ENCODE measurements around the gene EIF3J. TPM values are rescaled to one million over a fixed set of nuclear protein-coding genes. Genes with fewer than 3 reads are reported as not detected.
"Not testable (repeated sequence)": the region's sequence is repeated elsewhere in the genome, so short reads cannot be mapped to it uniquely, and the experiment has no call there.

The EIF3J gene, protein sequence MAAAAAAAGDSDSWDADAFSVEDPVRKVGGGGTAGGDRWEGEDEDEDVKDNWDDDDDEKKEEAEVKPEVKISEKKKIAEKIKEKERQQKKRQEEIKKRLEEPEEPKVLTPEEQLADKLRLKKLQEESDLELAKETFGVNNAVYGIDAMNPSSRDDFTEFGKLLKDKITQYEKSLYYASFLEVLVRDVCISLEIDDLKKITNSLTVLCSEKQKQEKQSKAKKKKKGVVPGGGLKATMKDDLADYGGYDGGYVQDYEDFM
- 123 and 157 TPM in 2 replicates for total RNA-seq (2014; rRNA removed; shearing (Covaris generic); ENCODE audit: low replicate concordance)

DNA sequence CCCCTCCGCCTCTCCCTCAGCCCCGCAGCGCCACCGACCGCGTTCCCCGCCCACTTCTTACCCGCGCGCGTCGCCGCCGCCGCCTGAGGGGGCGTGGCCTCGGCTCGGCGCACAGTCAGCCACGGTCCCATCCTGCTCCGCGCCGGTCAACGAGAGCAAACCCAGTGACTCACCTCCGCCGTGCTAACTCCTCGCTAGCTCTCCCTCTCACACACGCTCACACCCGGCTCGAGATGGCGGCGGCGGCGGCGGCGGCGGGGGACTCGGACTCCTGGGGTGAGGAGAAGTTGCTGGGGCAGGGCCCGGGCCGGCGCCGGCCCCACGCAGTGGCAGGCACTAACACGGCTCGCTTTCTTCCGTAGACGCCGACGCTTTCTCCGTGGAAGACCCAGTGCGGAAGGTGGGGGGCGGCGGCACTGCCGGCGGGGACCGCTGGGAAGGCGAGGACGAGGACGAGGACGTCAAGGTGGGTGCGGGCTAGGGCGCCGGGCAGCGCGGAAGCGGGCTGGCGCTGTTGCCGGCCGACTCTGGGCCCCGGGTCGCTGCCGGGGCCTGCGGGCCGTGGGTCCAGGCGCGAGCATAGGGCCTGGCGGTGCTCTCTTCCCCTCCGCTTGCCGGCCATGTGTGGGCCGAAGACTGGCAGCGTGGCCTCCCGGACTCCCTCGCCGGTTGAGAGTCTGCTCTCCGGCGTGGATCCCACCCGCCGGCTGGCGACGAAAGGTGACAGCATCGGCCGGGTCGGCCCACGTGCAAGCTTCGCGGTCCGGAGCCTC is at the start of gene EIF3J:
EIF3J (plus strand) TSS at position 186 of the 773 bp plus-strand sequence; CDS start at position 234, 48 bp downstream.
- peak; percentile 97 for DNase-seq
- peaks cover 35% of the 10 kb centered on the region for H3K36me3 ChIP-seq
- H3K27me3 ChIP-seq: no peaks in the 10 kb centered on the region

DNA sequence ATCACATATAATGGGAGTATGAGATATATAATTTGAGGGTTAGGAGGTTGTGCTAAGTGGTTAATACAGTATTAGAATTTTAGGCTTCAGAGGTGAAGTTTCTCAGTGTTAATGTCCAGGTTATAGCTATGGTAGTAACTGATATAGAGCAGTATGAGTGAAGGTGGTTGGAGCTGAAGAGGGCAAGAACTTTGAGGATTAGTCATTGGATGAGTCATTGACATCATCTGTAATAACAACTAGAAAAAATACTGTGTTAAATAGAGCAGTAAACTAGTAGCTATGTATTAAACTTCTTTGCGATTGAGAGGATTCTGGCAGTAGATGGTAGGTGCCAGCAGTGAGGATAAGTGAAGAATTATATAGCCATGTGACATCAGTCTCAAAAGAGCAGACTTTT is 47.5 kb upstream of the EIF3J start:
- no peaks in the 10 kb centered on the region for H3K27me3 ChIP-seq
- H3K4me3 ChIP-seq: no peak overlapping the region
- DNase-seq: no peak
- H3K9me3 ChIP-seq: no peaks in the 10 kb centered on the region
- H3K36me3 ChIP-seq: peaks cover 58% of the 10 kb centered on the region

More for the DNA sequence above, at the start of gene EIF3J:
- Histone ChIP-seq H3K4me3 (peak within 1 kb of the TSS; percentile 97), H3K9me3 (no peaks in the 10 kb centered on the region)

DNA sequence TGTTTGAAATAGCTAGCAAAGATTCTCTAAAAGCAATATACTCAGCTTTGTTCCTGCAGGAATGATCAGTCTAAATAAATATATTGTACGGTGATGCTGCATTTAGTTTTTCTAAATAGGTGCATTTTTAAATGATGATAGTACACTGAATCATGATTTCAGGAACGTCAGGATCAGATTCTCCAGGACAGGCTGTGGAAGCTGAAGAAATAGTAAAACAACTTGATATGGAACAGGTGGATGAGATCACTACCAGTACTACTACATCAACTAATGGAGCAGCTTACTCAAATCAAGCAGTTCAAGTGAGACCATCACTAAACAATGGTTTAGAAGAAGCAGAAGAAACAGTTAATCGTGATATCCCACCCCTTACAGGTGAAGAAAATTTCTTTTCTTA is 46.3 kb upstream of the EIF3J start:
- Histone ChIP-seq H3K4me3 (no peak overlapping the region), H3K36me3 (peaks cover 58% of the 10 kb centered on the region), H3K9me3 (no peaks in the 10 kb centered on the region), H3K27me3 (no peaks in the 10 kb centered on the region)
- no peak for DNase-seq

- H3K4me3 ChIP-seq: no peak overlapping the region
- H3K9me3 ChIP-seq: no peaks in the 10 kb centered on the region
- no peaks in the 10 kb centered on the region for H3K27me3 ChIP-seq
- no peak for DNase-seq
- H3K36me3 ChIP-seq: peaks cover 58% of the 10 kb centered on the region
These were observed 44.9 kb upstream of the EIF3J start for GRCh38 chr15:44492040-44492439.

DNA sequence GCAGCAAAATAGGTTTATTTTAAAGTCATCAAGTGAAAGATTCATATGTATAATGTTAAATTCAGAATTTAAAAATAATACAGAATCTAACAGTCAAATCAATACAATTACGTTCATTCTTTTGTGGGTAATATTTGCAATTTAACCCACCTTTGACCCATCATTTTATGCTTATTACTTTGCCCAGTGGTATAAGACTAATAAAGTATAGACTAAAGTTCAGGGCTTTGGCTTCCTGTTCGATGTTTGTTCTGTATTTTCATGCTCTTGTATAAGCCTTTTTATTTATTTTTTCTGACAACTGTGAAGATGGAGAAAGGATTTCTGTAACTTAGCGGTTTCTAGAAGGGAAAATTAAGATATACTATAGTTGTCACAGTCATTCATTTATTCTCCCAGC is 44.3 kb upstream of the EIF3J start:
- peaks cover 57% of the 10 kb centered on the region for H3K36me3 ChIP-seq

DNA sequence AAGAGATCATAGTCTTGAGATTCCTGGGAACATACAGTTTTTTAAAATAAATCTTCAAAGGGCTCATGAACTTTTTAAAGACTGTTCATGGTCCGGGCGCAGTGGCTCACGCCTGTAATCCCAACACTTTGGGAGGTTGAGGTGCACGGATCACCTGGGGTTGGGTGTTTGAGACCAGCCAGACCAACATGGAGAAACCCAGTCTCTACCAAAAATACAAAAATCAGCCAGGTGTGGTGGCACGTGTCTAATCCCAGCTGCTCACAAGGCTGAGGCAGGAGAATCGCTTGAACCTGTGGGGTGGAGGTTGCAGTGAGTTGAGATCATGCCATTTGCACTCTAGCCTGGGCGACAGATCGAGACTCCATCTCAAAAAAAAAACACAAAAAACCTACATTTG is 41.4 kb upstream of the EIF3J start:
- no peak for DNase-seq
- Histone ChIP-seq H3K9me3 (no peaks in the 10 kb centered on the region), H3K27me3 (no peaks in the 10 kb centered on the region), H3K4me3 (no peak overlapping the region), H3K36me3 (peaks cover 62% of the 10 kb centered on the region)

More for the DNA sequence above, 44.3 kb upstream of the EIF3J start:
- H3K4me3 ChIP-seq: no peak overlapping the region
- H3K9me3 ChIP-seq: no peaks in the 10 kb centered on the region
- H3K27me3 ChIP-seq: no peaks in the 10 kb centered on the region
- DNase-seq: no peak

DNA sequence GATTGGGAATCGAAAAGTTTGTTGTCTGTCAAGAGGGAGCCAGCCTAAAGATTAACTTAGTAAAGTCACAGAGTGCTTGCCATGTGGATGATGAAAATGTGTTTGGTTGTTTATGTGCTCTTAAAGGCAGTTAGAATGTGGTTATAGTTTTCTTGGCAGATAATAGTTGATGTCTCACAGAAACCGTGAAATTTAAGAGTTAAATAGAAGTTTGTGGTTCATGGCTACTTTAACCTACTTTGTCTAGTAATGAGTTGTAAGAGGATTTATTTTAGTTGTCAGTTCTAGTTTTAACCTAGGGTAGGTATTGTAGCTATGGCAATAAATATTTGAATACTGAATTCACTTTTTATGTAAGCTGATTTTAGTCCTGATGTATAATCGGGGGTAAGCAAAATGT is 36.4 kb upstream of the EIF3J start:
- no peak overlapping the region for H3K4me3 ChIP-seq
- no peak for DNase-seq
- H3K9me3 ChIP-seq: no peaks in the 10 kb centered on the region
- no peaks in the 10 kb centered on the region for H3K27me3 ChIP-seq
- peaks cover 43% of the 10 kb centered on the region for H3K36me3 ChIP-seq

GRCh38 chr15:44501768-44502366 is 35.1 kb upstream of the EIF3J start:
- DNase-seq: no peak
- Histone ChIP-seq H3K9me3 (no peaks in the 10 kb centered on the region), H3K4me3 (no peak overlapping the region), H3K36me3 (peaks cover 38% of the 10 kb centered on the region), H3K27me3 (no peaks in the 10 kb centered on the region)

DNA sequence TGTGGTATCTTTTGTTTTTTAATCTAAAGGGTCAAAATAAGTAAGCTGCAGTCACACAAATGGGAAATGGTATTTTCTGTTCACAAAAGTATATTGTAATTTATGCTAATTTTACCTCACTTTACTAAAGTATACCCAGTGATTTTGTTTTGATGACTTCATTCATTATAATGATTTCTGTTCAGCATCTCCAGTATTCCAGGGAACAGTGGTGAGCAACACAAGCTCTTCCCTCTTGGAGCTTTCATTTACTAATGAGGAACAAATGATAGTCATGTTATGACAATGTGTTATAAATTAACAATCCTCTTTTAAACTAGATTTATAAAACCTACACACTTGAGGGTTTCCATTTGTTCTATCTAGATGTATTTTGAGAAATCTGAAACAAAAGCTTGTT is 20.5 kb upstream of the EIF3J start:
- no peak for DNase-seq
- Histone ChIP-seq H3K9me3 (no peaks in the 10 kb centered on the region), H3K36me3 (peaks cover 44% of the 10 kb centered on the region), H3K27me3 (no peaks in the 10 kb centered on the region), H3K4me3 (no peak overlapping the region)

DNA sequence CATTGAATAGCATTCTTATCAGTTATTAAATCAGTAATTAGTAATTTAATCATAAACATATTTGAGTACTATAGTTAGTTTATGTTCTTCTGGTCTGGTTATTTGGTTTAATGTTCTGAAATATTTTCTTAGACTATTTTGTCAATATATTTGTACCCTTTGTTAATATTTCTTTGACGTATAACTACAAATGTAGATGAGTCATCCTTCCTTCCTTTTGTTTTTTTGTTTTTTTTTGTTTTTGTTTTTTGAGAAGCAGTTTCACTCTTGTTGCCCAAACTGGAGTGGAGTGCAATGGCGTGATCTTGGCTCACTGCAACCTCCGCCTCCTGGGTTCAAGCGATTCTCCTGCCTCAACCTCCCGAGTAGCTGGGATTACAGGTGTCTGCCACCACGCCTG is 17.4 kb upstream of the EIF3J start:
- H3K4me3 ChIP-seq: no peak overlapping the region
- H3K36me3 ChIP-seq: peaks cover 47% of the 10 kb centered on the region
- DNase-seq: no peak
- no peaks in the 10 kb centered on the region for H3K27me3 ChIP-seq
- no peaks in the 10 kb centered on the region for H3K9me3 ChIP-seq

DNA sequence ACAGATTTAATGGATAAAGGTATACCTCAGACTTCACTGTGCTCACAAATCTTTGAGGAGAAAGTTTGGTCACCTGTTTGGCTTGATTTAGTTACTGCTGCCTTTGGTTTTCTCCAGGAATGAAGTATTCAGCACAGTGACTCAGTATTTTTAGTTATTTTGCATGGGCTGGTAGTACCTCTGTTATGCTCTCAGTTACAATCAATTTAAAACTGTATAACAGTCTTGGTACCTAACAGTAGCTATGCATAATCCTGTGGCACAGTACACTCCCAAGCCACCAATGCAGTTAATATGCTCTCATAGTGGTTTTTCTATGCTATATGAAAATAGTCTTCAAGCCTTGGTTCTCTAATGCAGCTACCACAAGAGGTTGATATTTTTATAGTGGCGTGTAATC is 11.9 kb upstream of the EIF3J start:
- Histone ChIP-seq H3K4me3 (no peak overlapping the region), H3K9me3 (no peaks in the 10 kb centered on the region), H3K36me3 (peaks cover 51% of the 10 kb centered on the region), H3K27me3 (no peaks in the 10 kb centered on the region)
- DNase-seq: no peak

- peaks cover 36% of the 10 kb centered on the region for H3K36me3 ChIP-seq
- DNase-seq: no peak
These were observed 9.7 kb upstream of the EIF3J start for GRCh38 chr15:44527241-44527640.

DNA sequence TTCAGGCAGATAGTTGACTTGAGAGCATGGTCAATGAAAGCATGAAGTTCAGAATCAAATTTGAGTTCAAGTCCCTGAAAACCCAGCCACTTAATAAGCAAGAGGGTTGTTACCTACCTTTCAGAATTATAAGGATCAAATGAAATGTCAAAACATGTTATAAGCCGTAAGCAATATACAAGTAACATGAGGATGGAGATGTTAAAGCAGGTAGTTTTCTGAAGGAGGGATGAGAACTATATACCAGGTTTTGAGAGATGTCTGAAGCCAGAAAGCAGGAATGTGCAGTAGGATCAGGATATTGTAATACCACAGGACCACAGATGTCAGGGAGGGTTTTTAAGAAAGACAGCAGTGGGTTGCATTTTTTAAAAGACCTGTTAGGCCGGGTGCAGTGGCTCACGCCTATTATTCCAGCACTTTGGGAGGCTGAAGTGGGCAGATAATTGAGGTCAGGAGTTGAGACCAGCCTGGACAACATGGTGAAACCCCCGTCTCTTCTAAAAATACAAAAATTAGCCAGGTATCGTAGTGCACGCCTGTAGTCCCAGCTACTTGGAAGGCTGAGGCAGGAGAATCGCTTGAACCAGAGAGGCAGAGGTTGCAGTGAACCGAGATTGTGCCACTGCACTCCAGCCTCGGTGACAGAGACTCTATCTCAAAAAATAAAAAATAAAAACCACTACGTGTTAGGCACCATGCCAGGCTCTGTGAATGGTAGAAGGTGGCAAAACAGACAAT is 6.9 kb upstream of the EIF3J start:
- Histone ChIP-seq H3K4me3 (no peak overlapping the region), H3K36me3 (peaks cover 19% of the 10 kb centered on the region)
- no peak for DNase-seq

More at GRCh38 chr15:44527241-44527640, 9.7 kb upstream of the EIF3J start:
- Histone ChIP-seq H3K27me3 (no peaks in the 10 kb centered on the region), H3K9me3 (no peaks in the 10 kb centered on the region), H3K4me3 (no peak overlapping the region)

GRCh38 chr15:44530653-44531052 is 6.3 kb upstream of the EIF3J start:
- no peak for DNase-seq
- Histone ChIP-seq H3K36me3 (peaks cover 15% of the 10 kb centered on the region), H3K9me3 (no peaks in the 10 kb centered on the region), H3K27me3 (no peaks in the 10 kb centered on the region), H3K4me3 (no peak overlapping the region)

More for the DNA sequence above, 6.9 kb upstream of the EIF3J start:
- Histone ChIP-seq H3K27me3 (no peaks in the 10 kb centered on the region), H3K9me3 (no peaks in the 10 kb centered on the region)

- not testable (repeated sequence) for H3K4me3 ChIP-seq, H3K9me3 ChIP-seq, DNase-seq, H3K27me3 ChIP-seq
- H3K36me3 ChIP-seq: peaks cover 13% of the 10 kb centered on the region
These were observed 4.7 kb upstream of the EIF3J start for GRCh38 chr15:44532275-44532674.

DNA sequence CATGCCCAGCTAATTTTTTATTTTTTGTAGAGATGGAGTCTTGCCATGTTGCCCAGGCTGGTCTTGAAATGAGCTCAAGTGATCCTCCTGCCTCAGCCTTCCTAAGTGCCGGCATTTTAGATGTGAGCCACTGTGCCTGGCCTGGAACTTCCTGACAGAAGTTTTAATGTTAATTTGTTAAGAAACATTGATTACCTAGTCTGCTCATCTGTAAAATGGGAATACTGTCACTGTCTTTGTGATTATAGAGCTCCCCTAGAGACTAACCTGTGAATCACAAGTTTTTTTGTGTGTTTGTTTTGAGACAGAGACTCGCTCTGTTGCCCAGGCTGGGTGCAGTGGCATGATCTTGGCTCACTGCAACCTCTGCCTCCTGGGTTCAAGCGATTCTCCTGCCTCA is 4.3 kb upstream of the EIF3J start:
- H3K36me3 ChIP-seq: peaks cover 11% of the 10 kb centered on the region
- H3K27me3 ChIP-seq: no peaks in the 10 kb centered on the region
- no peak overlapping the region for H3K4me3 ChIP-seq

DNA sequence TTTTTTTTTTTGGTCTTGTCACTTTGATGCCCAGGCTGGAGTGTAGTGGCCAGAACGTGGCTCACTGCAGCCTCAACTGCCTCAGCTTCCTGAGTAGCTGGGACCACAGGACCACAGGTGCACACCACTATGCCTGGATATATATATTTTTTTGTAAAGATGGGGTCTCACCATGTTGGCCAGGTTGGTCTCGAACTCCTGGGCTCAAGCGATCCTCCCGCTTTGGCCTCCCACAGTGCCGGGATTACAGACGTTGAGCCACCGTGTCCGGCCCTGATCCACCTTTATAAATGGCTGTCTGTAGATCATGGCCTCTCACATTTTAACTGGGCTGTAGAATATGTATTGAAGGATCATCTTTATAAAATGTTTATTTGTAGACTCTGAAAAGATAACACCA is 1.9 kb upstream of the EIF3J start:
- Histone ChIP-seq H3K9me3 (no peaks in the 10 kb centered on the region), H3K36me3 (peaks cover 16% of the 10 kb centered on the region), H3K27me3 (no peaks in the 10 kb centered on the region), H3K4me3 (no peak overlapping the region)
- no peak for DNase-seq

More for the DNA sequence above, 4.3 kb upstream of the EIF3J start:
- no peak for DNase-seq
- no peaks in the 10 kb centered on the region for H3K9me3 ChIP-seq

Data from MG63 (cell line).